HepG2 (cell line): ENCODE data around the gene NDUFV1. TPM values are rescaled to one million over a fixed set of nuclear protein-coding genes. Genes with fewer than 3 reads are reported as not detected.

ENCODE experiments used
- ATAC-seq: fragments of 200-7000 bp; cut with Tn5 transposase; 3 replicates; pipeline ENCODE4 v1.9.1; 2020; ENCODE audit warnings: mild to moderate bottlenecking, moderate library complexity
- BruUV-seq: library from RNA; stranded (reverse); fragments of 400-500 nt; replicated peaks from 2 replicates; lab custom pipeline; 2021; lab: Mats Ljungman, UMichigan
- CTCF ChIA-PET: fragments of 300-600 bp; formaldehyde crosslinking; extraction: SDS; loops from one replicate; lab custom pipeline; 2021; ENCODE audit warnings: low total read pairs, inconsistent platforms, low intra/inter-chr PET ratio; lab: Yijun Ruan, JAX
- POLR2A ChIA-PET: fragments of 350-600 bp; sonication (Branson Sonifier 250); formaldehyde crosslinking; loops from one replicate; lab custom pipeline; 2020; ENCODE audit warnings: antibody characterized with exemption, inconsistent platforms; lab: Yijun Ruan, JAX
- DNase-seq: peaks from one replicate; pipeline ENCODE4 v3.0.0-alpha.2; 2015; ENCODE audit warnings: low spot score
- FAIRE-seq: peaks from 3 replicates; lab custom pipeline; 2011; peaks lifted over from hg19 to GRCh38; lab: Jason Lieb, UNC
- H2AFZ ChIP-seq: one replicate; pipeline ENCODE4 v1.6.1; 2011; ENCODE audit warnings: low read length, inconsistent platforms
- H3K27ac ChIP-seq: fragments of 300-600 bp; 3 replicates; pipeline ENCODE4 v1.8.0; 2011; ENCODE audit warnings: mixed run types, mild to moderate bottlenecking, mixed read lengths, low read length, inconsistent platforms; ENCODE audit not compliant: insufficient read depth; ENCODE audit errors: extremely low read length
- H3K27me3 ChIP-seq, 2 experiments: fragments of 200-600 bp in 1 of 2; 2 replicates in 1 of 2; 3 replicates in 1 of 2; pipeline versions ENCODE4 v1.6.0 to v1.8.0; 2011; ENCODE audit warnings: low read length in 2 of 2, mild to moderate bottlenecking in 2 of 2, moderate library complexity in 2 of 2, inconsistent platforms in 1 of 2; ENCODE audit not compliant: insufficient read depth in 2 of 2, control insufficient read depth in 1 of 2
- H3K36me3 ChIP-seq, 2 experiments: fragments of 200-600 bp in 1 of 2; replicated peaks in 1 of 2; 2 replicates in 1 of 2; 3 replicates in 1 of 2; pipeline versions ENCODE4 v1.5.1 to v1.8.0; 2011; ENCODE audit warnings: low read length in 2 of 2, inconsistent platforms in 1 of 2; ENCODE audit not compliant: insufficient read depth in 2 of 2, control insufficient read depth in 1 of 2
- H3K4me1 ChIP-seq: 2 replicates; pipeline ENCODE4 v1.5.1; 2012; ENCODE audit warnings: low read length, inconsistent platforms; ENCODE audit not compliant: insufficient read depth
- H3K4me2 ChIP-seq: 2 replicates; pipeline ENCODE4 v1.6.0; 2011; ENCODE audit warnings: low read depth, low read length, inconsistent platforms
- H3K4me3 ChIP-seq, 3 experiments: fragments of 200-600 bp in 1 of 3; sonication (generic), shearing (Covaris generic) in 1 of 3; replicated peaks in 1 of 3; 2 replicates each; pipeline ENCODE4 v1.5.1; 2011 to 2016; ENCODE audit warnings: low read length in 3 of 3, inconsistent platforms in 2 of 3, low read depth in 2 of 3, mild to moderate bottlenecking in 2 of 3, control low read depth in 1 of 3, mixed read lengths in 1 of 3; ENCODE audit not compliant: insufficient read depth in 1 of 3
- H3K79me2 ChIP-seq: one replicate; pipeline ENCODE4 v1.6.1; 2011; ENCODE audit warnings: low read length, inconsistent platforms; ENCODE audit not compliant: insufficient read depth
- H3K9ac ChIP-seq: 2 replicates; pipeline ENCODE4 v1.6.0; 2011; ENCODE audit warnings: mild to moderate bottlenecking, low read depth, low read length, inconsistent platforms; ENCODE audit not compliant: insufficient read depth
- H3K9me3 ChIP-seq: 2 replicates; pipeline ENCODE4 v1.5.1; 2012; ENCODE audit warnings: mild to moderate bottlenecking, low read length
- H4K20me1 ChIP-seq: 2 replicates; pipeline ENCODE4 v1.6.0; 2011; ENCODE audit warnings: inconsistent platforms, mild to moderate bottlenecking, low read length, moderate library complexity; ENCODE audit not compliant: insufficient read depth
- HMGXB4 ChIP-seq, 2 experiments: sonication (generic) in 1 of 2; formaldehyde crosslinking in 1 of 2; IDR thresholded peaks; 2 replicates each; pipeline versions ENCODE4 v1.4.0 to v1.6.1; 2018 to 2020; ENCODE audit warnings: missing genetic modification reagents in 2 of 2, borderline replicate concordance in 1 of 2, low read depth in 1 of 2, mild to moderate bottlenecking in 1 of 2, missing biosample characterization in 1 of 2
- IKZF5 ChIP-seq: IDR thresholded peaks from 2 replicates; pipeline ENCODE4 v1.6.1; 2018; ENCODE audit warnings: missing genetic modification reagents, mild to moderate bottlenecking, missing compliant biosample characterization
- KDM3A ChIP-seq: IDR thresholded peaks from 2 replicates; pipeline ENCODE4 v1.6.1; 2018; ENCODE audit warnings: low read depth, missing compliant biosample characterization
- MTA1 ChIP-seq: sonication (generic); formaldehyde crosslinking; IDR thresholded peaks from 2 replicates; pipeline ENCODE4 v1.4.0; 2020; ENCODE audit warnings: missing genetic modification reagents, mild to moderate bottlenecking, borderline replicate concordance
- RARG ChIP-seq: sonication (generic); formaldehyde crosslinking; IDR thresholded peaks from 2 replicates; pipeline ENCODE4 v1.4.0; 2020; ENCODE audit warnings: low read depth, mild to moderate bottlenecking, missing genetic modification reagents
- ZNF253 ChIP-seq: sonication (generic); formaldehyde crosslinking; IDR thresholded peaks from 2 replicates; pipeline ENCODE4 v1.8.0; 2022; ENCODE audit warnings: mild to moderate bottlenecking, missing genetic modification reagents, borderline replicate concordance
- ZNF747 ChIP-seq: sonication (generic); formaldehyde crosslinking; IDR thresholded peaks from 2 replicates; pipeline ENCODE4 v1.8.1; 2023; ENCODE audit warnings: missing genetic modification reagents, mild to moderate bottlenecking, borderline replicate concordance
- ZNF839 ChIP-seq: sonication (generic); formaldehyde crosslinking; IDR thresholded peaks from 2 replicates; pipeline ENCODE4 v1.4.0; 2020; ENCODE audit warnings: missing genetic modification reagents, mild to moderate bottlenecking, borderline replicate concordance
- WGBS: methylation state at CpG from one replicate; pipeline ENCODE4 v1.1.6; 2017; ENCODE audit warnings: low lambda C conversion rate; 5-methylcytosine and 5-hydroxymethylcytosine counted together
- in situ Hi-C: cut with HindIII; loops from 2 replicates; pipeline ENCODE4 v1.10.0; 2017; ENCODE audit warnings: low pct_unique_long_range_greater_than_20kb; ENCODE audit not compliant: extremely low pct_ligation_motif_present
- intact Hi-C: fragments of 100-400 bp; cut with micrococcal nuclease; formaldehyde crosslinking; loops from one replicate; pipeline ENCODE4 v1.10.0; 2022; ENCODE audit not compliant: unreplicated experiment
- polyA plus RNA-seq, 8 experiments: library from polyadenylated mRNA; depleted of rRNA in 3 of 8; stranded (reverse) in 7 of 8; unstranded in 1 of 8; fragments of >200 nt; fragmentation: Illumina TruSeq in 4 of 8; extraction: Trizol in 4 of 8; gene quantifications; 2 replicates each; pipeline versions ENCODE4 v1.2.1 to v1.2.3, GENCODE V29; 2011 to 2016; ENCODE audit warnings: low read depth in 4 of 8, missing spikeins in 1 of 8, mixed read lengths in 1 of 8; ENCODE audit not compliant: insufficient read depth in 1 of 8
- total RNA-seq, 5 experiments: library from RNA; depleted of rRNA; stranded (reverse); fragments of >200 nt; fragmentation: Illumina TruSeq; extraction: Trizol; gene quantifications; 2 replicates each; pipeline ENCODE4 v1.2.3, GENCODE V29; 2016; ENCODE audit warnings: low read depth in 1 of 5
- TF ChIP-seq, protein P1 (sequence below): sonication (generic); formaldehyde crosslinking; IDR thresholded peaks from 2 replicates; pipeline ENCODE4 v1.5.0; 2020; ENCODE audit warnings: mild to moderate bottlenecking, missing genetic modification reagents
- TF ChIP-seq, protein P2 (sequence below): sonication (generic); formaldehyde crosslinking; IDR thresholded peaks from 2 replicates; pipeline ENCODE4 v1.5.0; 2020; ENCODE audit warnings: mild to moderate bottlenecking, missing genetic modification reagents
- TF ChIP-seq, protein P3 (sequence below): sonication (generic); formaldehyde crosslinking; conservative IDR thresholded peaks from 2 replicates; pipeline ENCODE4 v1.8.0; 2022; ENCODE audit warnings: missing genetic modification reagents

NDUFV1 gene
- total and polyA plus RNA-seq, 2 of the 13 experiments (the other 11 are each of a cell fraction or from before 2014, with no cell fraction given), result 88.9 to 137 TPM

- TF ChIP-seq ZNF839 (CRISPR knock-in tag), result no peak
- TF ChIP-seq, protein P1, sequence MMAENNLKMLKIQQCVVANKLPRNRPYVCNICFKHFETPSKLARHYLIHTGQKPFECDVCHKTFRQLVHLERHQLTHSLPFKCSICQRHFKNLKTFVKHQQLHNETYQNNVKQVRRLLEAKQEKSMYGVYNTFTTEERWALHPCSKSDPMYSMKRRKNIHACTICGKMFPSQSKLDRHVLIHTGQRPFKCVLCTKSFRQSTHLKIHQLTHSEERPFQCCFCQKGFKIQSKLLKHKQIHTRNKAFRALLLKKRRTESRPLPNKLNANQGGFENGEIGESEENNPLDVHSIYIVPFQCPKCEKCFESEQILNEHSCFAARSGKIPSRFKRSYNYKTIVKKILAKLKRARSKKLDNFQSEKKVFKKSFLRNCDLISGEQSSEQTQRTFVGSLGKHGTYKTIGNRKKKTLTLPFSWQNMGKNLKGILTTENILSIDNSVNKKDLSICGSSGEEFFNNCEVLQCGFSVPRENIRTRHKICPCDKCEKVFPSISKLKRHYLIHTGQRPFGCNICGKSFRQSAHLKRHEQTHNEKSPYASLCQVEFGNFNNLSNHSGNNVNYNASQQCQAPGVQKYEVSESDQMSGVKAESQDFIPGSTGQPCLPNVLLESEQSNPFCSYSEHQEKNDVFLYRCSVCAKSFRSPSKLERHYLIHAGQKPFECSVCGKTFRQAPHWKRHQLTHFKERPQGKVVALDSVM (CRISPR knock-in tag), result no peak
- TF ChIP-seq, protein P2, sequence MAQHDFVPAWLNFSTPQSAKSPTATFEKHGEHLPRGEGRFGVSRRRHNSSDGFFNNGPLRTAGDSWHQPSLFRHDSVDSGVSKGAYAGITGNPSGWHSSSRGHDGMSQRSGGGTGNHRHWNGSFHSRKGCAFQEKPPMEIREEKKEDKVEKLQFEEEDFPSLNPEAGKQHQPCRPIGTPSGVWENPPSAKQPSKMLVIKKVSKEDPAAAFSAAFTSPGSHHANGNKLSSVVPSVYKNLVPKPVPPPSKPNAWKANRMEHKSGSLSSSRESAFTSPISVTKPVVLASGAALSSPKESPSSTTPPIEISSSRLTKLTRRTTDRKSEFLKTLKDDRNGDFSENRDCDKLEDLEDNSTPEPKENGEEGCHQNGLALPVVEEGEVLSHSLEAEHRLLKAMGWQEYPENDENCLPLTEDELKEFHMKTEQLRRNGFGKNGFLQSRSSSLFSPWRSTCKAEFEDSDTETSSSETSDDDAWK (CRISPR knock-in tag), result no peak
Measured at GRCh38 chr11:67644042-67644441, 37.3 kb downstream of the NDUFV1 start (continued).

- no peak overlapping the region for H3K4me3 ChIP-seq
- H3K9me3 ChIP-seq, result no peaks in the 10 kb centered on the region
- 96% methylated on average over 9 of the region's 22 CpGs for WGBS
- POLR2A ChIA-PET, result interaction anchor here (1.3 kb wide), 1 partner anchor 12 kb away, joined by 3 read pairs; no protein-coding TSS in a partner anchor
- H4K20me1 ChIP-seq, result no peaks in the 10 kb centered on the region
- DNase-seq (no peak), FAIRE-seq (no peak), ATAC-seq (no peak)
- H3K4me1 ChIP-seq, result peaks cover 19% of the 10 kb centered on the region
- no peak overlapping the region for H2AFZ ChIP-seq
- H3K27me3 ChIP-seq, result no peaks in the 10 kb centered on the region
- no peak overlapping the region for H3K4me2 ChIP-seq
- no peak overlapping the region for H3K27ac ChIP-seq
- intact Hi-C loops, result loop anchor here (1.0 kb wide), 1 partner anchor 27 kb away; no protein-coding TSS in a partner anchor
- CTCF ChIA-PET, result interaction anchor here (1.1 to 2.0 kb wide), 3 partner anchors 15 to 31 kb away, joined by 3 to 7 read pairs (median 5); partner anchors contain the start of gene NUDT8
- no peak overlapping the region for H3K9ac ChIP-seq
- BruUV-seq, result no TSS peak
- H3K36me3 ChIP-seq, result no peaks in the 10 kb centered on the region
- no peaks in the 10 kb centered on the region for H3K79me2 ChIP-seq
- in situ Hi-C loops, result no loop called here
- TF ChIP-seq ZNF253 (CRISPR knock-in tag) (no peak), IKZF5 (CRISPR knock-in tag) (no peak), MTA1 (no peak), HMGXB4 (CRISPR knock-in tag; IDR thresholded peaks at IDR 0.05; ENCODE audit: borderline replicate concordance in 1 of 2, low read depth in 1 of 2) (no peak), ZNF747 (CRISPR knock-in tag) (no peak), RARG (CRISPR knock-in tag) (no peak), KDM3A (no peak)
- TF ChIP-seq, protein P3, sequence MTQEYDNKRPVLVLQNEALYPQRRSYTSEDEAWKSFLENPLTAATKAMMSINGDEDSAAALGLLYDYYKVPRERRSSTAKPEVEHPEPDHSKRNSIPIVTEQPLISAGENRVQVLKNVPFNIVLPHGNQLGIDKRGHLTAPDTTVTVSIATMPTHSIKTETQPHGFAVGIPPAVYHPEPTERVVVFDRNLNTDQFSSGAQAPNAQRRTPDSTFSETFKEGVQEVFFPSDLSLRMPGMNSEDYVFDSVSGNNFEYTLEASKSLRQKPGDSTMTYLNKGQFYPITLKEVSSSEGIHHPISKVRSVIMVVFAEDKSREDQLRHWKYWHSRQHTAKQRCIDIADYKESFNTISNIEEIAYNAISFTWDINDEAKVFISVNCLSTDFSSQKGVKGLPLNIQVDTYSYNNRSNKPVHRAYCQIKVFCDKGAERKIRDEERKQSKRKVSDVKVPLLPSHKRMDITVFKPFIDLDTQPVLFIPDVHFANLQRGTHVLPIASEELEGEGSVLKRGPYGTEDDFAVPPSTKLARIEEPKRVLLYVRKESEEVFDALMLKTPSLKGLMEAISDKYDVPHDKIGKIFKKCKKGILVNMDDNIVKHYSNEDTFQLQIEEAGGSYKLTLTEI (CRISPR knock-in tag), result no peak
Measured at GRCh38 chr11:67644472-67645418, 38.0 kb downstream of the NDUFV1 start.
